Mesenchymal stem cell (in vitro differentiated cells and primary cell): ENCODE data around the gene MERTK.
A peak's percentile ranks its signal among the peaks of the same experiment; 100 is the strongest.
"Not testable (repeated sequence)": the region's sequence is repeated elsewhere in the genome, so short reads cannot be mapped to it uniquely, and the experiment has no call there.

Experiments
- DNase-seq: peaks from one replicate; pipeline ENCODE4 v3.0.0-alpha.2; 2013
- H2AFZ ChIP-seq: one replicate; pipeline ENCODE4 v1.6.1; 2013; ENCODE audit warnings: low read depth, mild to moderate bottlenecking, control low read depth, inconsistent platforms, low read length, moderate library complexity
- H2AK5ac ChIP-seq: 2 replicates; pipeline ENCODE4 v1.6.1; 2013; ENCODE audit warnings: low read length, moderate library complexity, mild to moderate bottlenecking, inconsistent platforms; ENCODE audit not compliant: severe bottlenecking
- H2BK120ac ChIP-seq: one replicate; pipeline ENCODE4 v1.6.1; 2013; ENCODE audit warnings: low read depth, mild to moderate bottlenecking, inconsistent platforms, low read length, moderate library complexity
- H2BK12ac ChIP-seq, 2 experiments: one replicate each; pipeline ENCODE4 v1.6.1; 2013; ENCODE audit warnings: inconsistent platforms in 2 of 2, low read length in 2 of 2, mild to moderate bottlenecking in 2 of 2, moderate library complexity in 2 of 2, control low read depth in 1 of 2
- H2BK15ac ChIP-seq: one replicate; pipeline ENCODE4 v1.6.1; 2013; ENCODE audit warnings: mild to moderate bottlenecking, low read depth, inconsistent platforms; ENCODE audit not compliant: poor library complexity, severe bottlenecking
- H2BK5ac ChIP-seq: 2 replicates; pipeline ENCODE4 v1.6.1; 2013; ENCODE audit warnings: low read depth, mild to moderate bottlenecking, low read length, control low read depth, inconsistent platforms; ENCODE audit not compliant: poor library complexity, severe bottlenecking
- H3K14ac ChIP-seq, 2 experiments: one replicate each; pipeline ENCODE4 v1.6.1; 2013; ENCODE audit warnings: inconsistent platforms in 2 of 2, low read length in 2 of 2, control low read depth in 1 of 2, mild to moderate bottlenecking in 1 of 2, moderate library complexity in 1 of 2
- H3K18ac ChIP-seq, 2 experiments: one replicate each; pipeline ENCODE4 v1.6.1; 2013; ENCODE audit warnings: inconsistent platforms in 2 of 2, low read length in 2 of 2, control low read depth in 1 of 2, low read depth in 1 of 2, mild to moderate bottlenecking in 1 of 2
- H3K23ac ChIP-seq, 2 experiments: one replicate each; pipeline ENCODE4 v1.6.1; 2013; ENCODE audit warnings: inconsistent platforms in 2 of 2, low read length in 2 of 2, mild to moderate bottlenecking in 2 of 2, moderate library complexity in 2 of 2, control low read depth in 1 of 2
- H3K27ac ChIP-seq: 2 replicates; pipeline ENCODE4 v1.5.1; 2013; ENCODE audit warnings: mild to moderate bottlenecking, moderate library complexity, low read length, control low read depth, inconsistent platforms; ENCODE audit not compliant: poor library complexity, severe bottlenecking
- H3K27me3 ChIP-seq, 2 experiments: 2 replicates each; pipeline versions ENCODE4 v1.6.1 to v1.7.0; 2013; ENCODE audit warnings: low read length in 2 of 2, mild to moderate bottlenecking in 2 of 2, moderate library complexity in 2 of 2, control low read depth in 1 of 2, inconsistent platforms in 1 of 2; ENCODE audit not compliant: control insufficient read depth in 1 of 2, insufficient read depth in 1 of 2
- H3K36me3 ChIP-seq, 2 experiments: 2 replicates each; pipeline versions ENCODE4 v1.6.1 to v1.7.0; 2013; ENCODE audit warnings: low read length in 2 of 2, control low read depth in 1 of 2, inconsistent platforms in 1 of 2, low read depth in 1 of 2, mild to moderate bottlenecking in 1 of 2; ENCODE audit not compliant: insufficient read depth in 2 of 2, control insufficient read depth in 1 of 2
- H3K4ac ChIP-seq, 2 experiments: one replicate each; pipeline ENCODE4 v1.6.1; 2013; ENCODE audit warnings: inconsistent platforms in 2 of 2, low read length in 2 of 2, mild to moderate bottlenecking in 2 of 2, moderate library complexity in 2 of 2, control low read depth in 1 of 2, low read depth in 1 of 2
- H3K4me1 ChIP-seq: 2 replicates; pipeline ENCODE4 v1.6.1; 2013; ENCODE audit warnings: low read depth, low read length, control low read depth; ENCODE audit not compliant: control insufficient read depth, insufficient read depth
- H3K4me2 ChIP-seq: 2 replicates; pipeline ENCODE4 v1.6.1; 2013; ENCODE audit warnings: low read length, mild to moderate bottlenecking, inconsistent platforms; ENCODE audit not compliant: poor library complexity, severe bottlenecking
- H3K4me3 ChIP-seq, 2 experiments: 2 replicates each; pipeline versions ENCODE4 v1.5.1 to v1.7.0; 2013; ENCODE audit warnings: low read length in 2 of 2, mild to moderate bottlenecking in 2 of 2, control low read depth in 1 of 2, low read depth in 1 of 2; ENCODE audit not compliant: insufficient read depth in 1 of 2
- H3K79me1 ChIP-seq: replicated peaks from 2 replicates; pipeline ENCODE4 v1.6.1; 2013; ENCODE audit warnings: mild to moderate bottlenecking, control low read depth, low read length, inconsistent platforms; ENCODE audit not compliant: poor library complexity, severe bottlenecking
- H3K9ac ChIP-seq: 2 replicates; pipeline ENCODE4 v1.7.0; 2013; ENCODE audit warnings: mild to moderate bottlenecking, low read length, moderate library complexity
- H3K9me3 ChIP-seq: 2 replicates; pipeline ENCODE4 v1.7.0; 2013; ENCODE audit warnings: mild to moderate bottlenecking, low read length; ENCODE audit not compliant: control insufficient read depth
- H4K8ac ChIP-seq: one replicate; pipeline ENCODE4 v1.6.1; 2013; ENCODE audit warnings: inconsistent platforms, mild to moderate bottlenecking, low read length, moderate library complexity
- H4K91ac ChIP-seq: one replicate; pipeline ENCODE4 v1.6.1; 2013; ENCODE audit warnings: mild to moderate bottlenecking, low read length, inconsistent platforms
- WGBS: methylation state at CpG from one replicate; pipeline ENCODE4 v1.1.7; 2013; ENCODE audit warnings: mixed read lengths; 5-methylcytosine and 5-hydroxymethylcytosine counted together

The MERTK gene

DNA sequence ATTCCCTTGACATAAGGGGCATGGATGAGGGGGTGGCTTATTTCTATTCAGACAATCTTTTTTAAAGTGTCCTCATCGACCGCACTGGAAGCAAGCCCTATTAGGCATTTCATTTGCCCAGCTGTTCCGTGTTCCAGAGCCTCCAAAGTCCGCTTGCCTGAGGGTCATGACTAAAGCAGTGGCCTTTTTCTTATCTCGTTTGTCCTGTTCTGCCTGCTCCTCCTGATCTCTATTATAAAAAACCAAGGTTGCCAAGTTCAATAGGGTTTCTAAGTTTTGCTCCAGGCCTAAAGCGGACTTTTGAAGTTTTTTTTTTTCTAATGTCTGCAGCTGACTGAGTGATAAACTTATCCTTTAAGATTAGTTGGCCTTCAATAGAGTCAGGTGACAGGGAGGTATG lies 143.1 kb downstream of the MERTK start:
- WGBS: 88% methylated on average over 6 of the region's 6 CpGs
- not testable (repeated sequence) for H2AK5ac ChIP-seq, H2BK15ac ChIP-seq, H4K8ac ChIP-seq, H3K4me1 ChIP-seq, H3K79me1 ChIP-seq, H3K18ac ChIP-seq, H3K27ac ChIP-seq, H2BK5ac ChIP-seq, H3K36me3 ChIP-seq, H3K4me3 ChIP-seq, H4K91ac ChIP-seq, H3K23ac ChIP-seq, H2BK120ac ChIP-seq, H3K4ac ChIP-seq, H3K27me3 ChIP-seq, DNase-seq, H3K4me2 ChIP-seq, H2BK12ac ChIP-seq, H3K9ac ChIP-seq, H2AFZ ChIP-seq, H3K14ac ChIP-seq
- H3K9me3 ChIP-seq: peaks cover 33% of the 10 kb centered on the region

DNA sequence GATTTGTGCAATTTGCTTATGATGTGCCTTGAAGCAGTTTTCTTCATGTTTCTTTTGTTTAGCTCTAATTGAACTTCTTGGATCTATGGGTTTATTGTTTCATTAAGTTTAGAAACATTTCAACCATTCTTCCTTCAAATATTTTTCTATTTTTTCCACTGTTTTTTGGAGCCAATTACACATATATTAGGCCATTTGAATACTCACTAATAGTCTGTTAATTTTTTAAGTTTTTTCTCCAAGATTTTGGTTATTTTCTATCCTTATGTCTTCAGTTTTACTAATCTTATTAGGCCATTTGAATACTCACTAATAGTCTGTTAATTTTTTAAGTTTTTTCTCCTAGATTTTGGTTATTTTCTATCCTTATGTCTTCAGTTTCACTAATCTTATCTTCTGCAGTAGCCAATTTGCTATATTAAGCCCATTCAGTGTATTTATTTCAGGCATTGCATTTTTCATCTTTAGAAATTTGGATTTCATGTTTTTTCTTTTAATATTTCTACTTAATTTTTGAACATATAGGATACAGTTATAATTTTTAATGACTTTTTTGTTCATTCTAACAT lies 147.1 kb downstream of the MERTK start:
- H3K9ac ChIP-seq: no peak overlapping the region
- no peak overlapping the region for H2BK15ac ChIP-seq
- H3K9me3 ChIP-seq: peaks cover 16% of the 10 kb centered on the region
- no peak overlapping the region for H2BK12ac ChIP-seq
- H3K36me3 ChIP-seq: no peaks in the 10 kb centered on the region
- no peak overlapping the region for H4K91ac ChIP-seq
- no peak overlapping the region for H3K4me3 ChIP-seq
- no peak overlapping the region for H2BK120ac ChIP-seq
- H3K79me1 ChIP-seq: no peaks in the 10 kb centered on the region
- no peak overlapping the region for H3K4me2 ChIP-seq
- H4K8ac ChIP-seq: no peak overlapping the region
- H2BK5ac ChIP-seq: no peak overlapping the region
- no peak overlapping the region for H2AK5ac ChIP-seq
- H3K23ac ChIP-seq: no peak overlapping the region
- H3K4ac ChIP-seq: no peak overlapping the region
- peaks cover 0 to 3% of the 10 kb centered on the region in 2 experiments for H3K27me3 ChIP-seq
- H3K4me1 ChIP-seq: no peaks in the 10 kb centered on the region
- DNase-seq: no peak
- no peak overlapping the region for H3K27ac ChIP-seq
- no peak overlapping the region for H2AFZ ChIP-seq
- H3K18ac ChIP-seq: no peak overlapping the region
- no peak overlapping the region for H3K14ac ChIP-seq

DNA sequence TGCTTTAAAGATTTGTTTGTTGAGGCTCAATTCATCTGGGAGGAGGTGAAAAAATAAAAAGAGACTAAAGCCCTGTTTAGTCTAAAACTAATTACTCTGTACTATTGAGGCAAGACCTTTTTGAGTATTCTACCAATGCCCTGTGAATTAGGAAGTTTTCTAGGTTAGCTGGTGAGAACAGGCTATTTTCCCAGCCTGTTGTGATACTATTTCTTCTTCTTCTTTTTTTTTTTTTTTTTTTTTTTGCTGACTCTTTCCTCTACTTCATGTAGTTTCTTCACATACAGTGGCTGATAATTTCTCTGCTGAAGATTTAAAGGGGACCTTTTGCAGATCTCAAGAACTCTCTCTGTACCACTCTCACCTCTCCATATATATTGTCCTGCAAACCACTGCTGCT lies 147.8 kb downstream of the MERTK start:
- no peak overlapping the region for H2BK5ac ChIP-seq
- H2BK120ac ChIP-seq: no peak overlapping the region
- no peak overlapping the region for H3K14ac ChIP-seq
- no peak for DNase-seq
- H2BK12ac ChIP-seq: no peak overlapping the region
- H3K36me3 ChIP-seq: no peaks in the 10 kb centered on the region
- H3K4me2 ChIP-seq: no peak overlapping the region
- H4K91ac ChIP-seq: no peak overlapping the region
- H3K4me3 ChIP-seq: no peak overlapping the region
- H3K23ac ChIP-seq: no peak overlapping the region
- peaks cover 16% of the 10 kb centered on the region for H3K9me3 ChIP-seq
- H2BK15ac ChIP-seq: no peak overlapping the region
- H2AFZ ChIP-seq: no peak overlapping the region
- H3K27me3 ChIP-seq: peaks cover 0 to 3% of the 10 kb centered on the region in 2 experiments
- H3K18ac ChIP-seq: no peak overlapping the region
- no peak overlapping the region for H3K27ac ChIP-seq
- H4K8ac ChIP-seq: no peak overlapping the region
- H3K4me1 ChIP-seq: no peaks in the 10 kb centered on the region
- H3K9ac ChIP-seq: no peak overlapping the region
- H3K79me1 ChIP-seq: no peaks in the 10 kb centered on the region
- no peak overlapping the region for H2AK5ac ChIP-seq
- H3K4ac ChIP-seq: no peak overlapping the region

- Histone ChIP-seq H3K23ac (no peak overlapping the region), H3K79me1 (peaks cover 3% of the 10 kb centered on the region), H2AFZ (no peak overlapping the region), H2BK12ac (peak overlapping the region; percentile 24 to 48), H3K4me2 (no peak overlapping the region), H2BK120ac (no peak overlapping the region), H3K4me3 (no peak overlapping the region), H2BK15ac (peak overlapping the region; percentile 83), H3K9me3 (peaks cover 16% of the 10 kb centered on the region), H3K4me1 (no peaks in the 10 kb centered on the region), H3K14ac (no peak overlapping the region), H3K27ac (no peak overlapping the region), H3K36me3 (no peaks in the 10 kb centered on the region), H3K27me3 (peaks cover 0 to 3% of the 10 kb centered on the region in 2 experiments), H2BK5ac (no peak overlapping the region), H3K9ac (peak overlapping the region; percentile 24), H4K91ac (no peak overlapping the region), H2AK5ac (no peak overlapping the region), H3K18ac (no peak overlapping the region), H4K8ac (no peak overlapping the region), H3K4ac (no peak overlapping the region)
- DNase-seq: no peak
- WGBS: 73% methylated on average over 6 of the region's 7 CpGs
Observed at GRCh38 chr2:112047537-112048235, 149.3 kb downstream of the MERTK start.
